Measurements from ENCODE around the gene L3MBTL3.

L3MBTL3 gene

DNA sequence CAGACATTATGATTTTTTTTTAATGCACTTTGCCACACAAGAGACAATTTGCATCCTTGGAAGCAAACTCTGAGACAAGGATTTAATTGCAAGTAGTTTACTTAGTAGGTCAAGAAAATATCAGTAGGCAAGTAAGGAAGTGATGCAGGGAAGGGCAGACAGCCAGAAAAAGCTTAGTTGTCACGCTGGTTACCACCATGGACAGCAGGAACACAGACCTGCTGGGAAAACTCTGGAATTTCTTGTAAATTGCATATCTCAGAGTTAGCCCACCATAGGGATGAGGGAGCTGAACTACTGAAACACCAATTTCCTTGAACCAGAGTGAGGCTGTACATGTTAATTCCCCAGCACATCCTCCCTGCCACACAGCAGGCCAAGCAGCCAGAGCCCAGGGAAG, 92.7 kb downstream of the L3MBTL3 start:
- TF ChIP-seq, protein P1, sequence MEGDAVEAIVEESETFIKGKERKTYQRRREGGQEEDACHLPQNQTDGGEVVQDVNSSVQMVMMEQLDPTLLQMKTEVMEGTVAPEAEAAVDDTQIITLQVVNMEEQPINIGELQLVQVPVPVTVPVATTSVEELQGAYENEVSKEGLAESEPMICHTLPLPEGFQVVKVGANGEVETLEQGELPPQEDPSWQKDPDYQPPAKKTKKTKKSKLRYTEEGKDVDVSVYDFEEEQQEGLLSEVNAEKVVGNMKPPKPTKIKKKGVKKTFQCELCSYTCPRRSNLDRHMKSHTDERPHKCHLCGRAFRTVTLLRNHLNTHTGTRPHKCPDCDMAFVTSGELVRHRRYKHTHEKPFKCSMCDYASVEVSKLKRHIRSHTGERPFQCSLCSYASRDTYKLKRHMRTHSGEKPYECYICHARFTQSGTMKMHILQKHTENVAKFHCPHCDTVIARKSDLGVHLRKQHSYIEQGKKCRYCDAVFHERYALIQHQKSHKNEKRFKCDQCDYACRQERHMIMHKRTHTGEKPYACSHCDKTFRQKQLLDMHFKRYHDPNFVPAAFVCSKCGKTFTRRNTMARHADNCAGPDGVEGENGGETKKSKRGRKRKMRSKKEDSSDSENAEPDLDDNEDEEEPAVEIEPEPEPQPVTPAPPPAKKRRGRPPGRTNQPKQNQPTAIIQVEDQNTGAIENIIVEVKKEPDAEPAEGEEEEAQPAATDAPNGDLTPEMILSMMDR (IDR thresholded peaks at IDR 0.05; ENCODE audit: insufficient read depth, low read length, poor library complexity, severe bottlenecking) = no peak
- Histone ChIP-seq H3K9ac (ENCODE audit: low read length) (no peak overlapping the region), H4K20me1 (ENCODE audit: low read depth, low read length) (no peaks in the 10 kb centered on the region), H3K79me2 (ENCODE audit: insufficient read depth, low read length) (no peaks in the 10 kb centered on the region), H3K27ac (ENCODE audit: low read depth, low read length) (no peak overlapping the region), H3K27me3 (ENCODE audit: low read length) (no peaks in the 10 kb centered on the region), H2AFZ (ENCODE audit: low read depth, low read length, severe bottlenecking) (no peak overlapping the region), H3K4me3 (ENCODE audit: insufficient read depth, low read length, poor library complexity, severe bottlenecking) (no peak overlapping the region), H3K9me3 (ENCODE audit: insufficient read depth, low read length) (no peaks in the 10 kb centered on the region), H3F3A (ENCODE audit: insufficient read depth) (no peaks in the 10 kb centered on the region), H3K36me3 (ENCODE audit: low read length) (no peaks in the 10 kb centered on the region), H3K9me2 (replicated peaks; ENCODE audit: insufficient read depth, low read length) (no peaks in the 10 kb centered on the region), H3K4me2 (ENCODE audit: low read depth, low read length, poor library complexity, severe bottlenecking) (no peak overlapping the region)

DNA sequence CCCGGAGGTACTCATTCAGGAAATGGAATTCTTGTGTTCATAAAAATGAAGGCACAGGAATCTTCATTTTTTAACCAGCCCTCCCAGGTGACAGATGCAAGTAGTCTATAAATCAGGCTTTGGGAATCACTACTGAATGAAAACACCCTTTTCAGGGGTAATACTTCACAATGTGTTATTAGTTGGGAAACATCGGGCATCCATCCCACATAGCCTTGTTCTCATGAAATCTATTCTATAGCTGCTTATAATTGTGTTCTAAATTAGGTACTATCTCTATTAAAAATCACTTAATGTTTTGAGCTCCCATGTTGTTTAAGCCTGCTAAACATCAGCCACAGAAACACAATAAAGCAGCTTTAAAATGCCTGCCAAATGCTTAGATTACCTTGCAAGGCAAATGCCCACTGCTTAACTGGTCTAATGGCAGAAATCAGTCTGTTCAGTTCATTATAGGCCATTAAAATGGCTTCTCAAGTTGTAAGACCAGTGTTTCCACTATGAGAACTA, 94.9 kb downstream of the L3MBTL3 start:
- TF ChIP-seq, protein P1 (IDR thresholded peaks at IDR 0.05; ENCODE audit: insufficient read depth, low read length, poor library complexity, severe bottlenecking) = no peak
- no peak for TF ChIP-seq EZH2phosphoT487 (conservative IDR thresholded peaks at IDR 0.05; ENCODE audit: low read length)
- Histone ChIP-seq H3F3A (ENCODE audit: insufficient read depth) (no peaks in the 10 kb centered on the region), H4K20me1 (ENCODE audit: low read depth, low read length) (no peaks in the 10 kb centered on the region)

DNA sequence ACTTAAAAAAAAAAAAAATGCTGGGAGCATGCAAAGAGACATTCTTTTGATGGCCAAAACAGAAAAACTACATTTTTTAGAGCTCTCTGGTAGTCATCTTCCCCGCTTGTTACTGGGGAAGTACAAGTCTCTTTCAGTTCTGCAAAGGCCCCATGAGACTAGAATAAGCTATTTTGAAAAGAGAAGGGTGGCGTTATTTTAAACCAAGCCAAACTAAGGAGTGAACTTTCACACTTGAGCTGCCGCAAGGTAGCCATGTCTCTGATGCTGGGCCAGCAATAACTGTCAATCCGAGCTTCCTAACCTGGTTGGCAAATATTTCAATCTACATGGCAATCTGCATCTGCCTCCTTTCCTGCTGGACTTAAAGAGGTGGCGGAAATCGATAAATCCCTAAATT, 96.7 kb downstream of the L3MBTL3 start:
- Histone ChIP-seq H3K9ac (ENCODE audit: low read length) (peak overlapping the region; percentile 2; the same call in 1 of the 2 replicates), H3K9me2 (replicated peaks; ENCODE audit: insufficient read depth, low read length) (no peaks in the 10 kb centered on the region), H3K27me3 (ENCODE audit: low read length) (no peaks in the 10 kb centered on the region), H3K4me2 (ENCODE audit: low read depth, low read length, poor library complexity, severe bottlenecking) (peak overlapping the region; percentile 48), H3K9me3 (ENCODE audit: insufficient read depth, low read length) (no peaks in the 10 kb centered on the region), H3K4me3 (ENCODE audit: insufficient read depth, low read length, poor library complexity, severe bottlenecking) (no peak overlapping the region), H3K79me2 (ENCODE audit: insufficient read depth, low read length) (no peaks in the 10 kb centered on the region), H2AFZ (ENCODE audit: low read depth, low read length, severe bottlenecking) (peak overlapping the region; percentile 15), H4K20me1 (ENCODE audit: low read depth, low read length) (no peaks in the 10 kb centered on the region), H3F3A (ENCODE audit: insufficient read depth) (no peaks in the 10 kb centered on the region), H3K27ac (ENCODE audit: low read depth, low read length) (peak overlapping the region; percentile 48), H3K36me3 (ENCODE audit: low read length) (no peaks in the 10 kb centered on the region)
- no peak for TF ChIP-seq EZH2phosphoT487 (conservative IDR thresholded peaks at IDR 0.05; ENCODE audit: low read length)
- TF ChIP-seq, protein P1 (IDR thresholded peaks at IDR 0.05; ENCODE audit: insufficient read depth, low read length, poor library complexity, severe bottlenecking) = no peak

More for the DNA sequence above, 94.9 kb downstream of the L3MBTL3 start:
- Histone ChIP-seq H3K36me3 (ENCODE audit: low read length) (no peaks in the 10 kb centered on the region), H3K9me2 (replicated peaks; ENCODE audit: insufficient read depth, low read length) (no peaks in the 10 kb centered on the region), H3K79me2 (ENCODE audit: insufficient read depth, low read length) (no peaks in the 10 kb centered on the region), H3K9ac (ENCODE audit: low read length) (no peak overlapping the region), H3K4me2 (ENCODE audit: low read depth, low read length, poor library complexity, severe bottlenecking) (no peak overlapping the region), H3K9me3 (ENCODE audit: insufficient read depth, low read length) (no peaks in the 10 kb centered on the region), H2AFZ (ENCODE audit: low read depth, low read length, severe bottlenecking) (no peak overlapping the region), H3K4me3 (ENCODE audit: insufficient read depth, low read length, poor library complexity, severe bottlenecking) (no peak overlapping the region), H3K27ac (ENCODE audit: low read depth, low read length) (no peak overlapping the region), H3K27me3 (ENCODE audit: low read length) (no peaks in the 10 kb centered on the region)

Measured in SU-DHL-6 (cell line).